Subcutaneous abdominal adipose tissue (tissue), 5 donors: Measurements from ENCODE around the gene TMEM150C.

Experiments
- H3K27ac ChIP-seq: one replicate; pipeline ENCODE4 v1.7.0; 2013; ENCODE audit warnings: low read depth, mild to moderate bottlenecking, inconsistent platforms, low read length, moderate library complexity
- H3K27me3 ChIP-seq, 5 donors: one replicate each; pipeline ENCODE4 v1.7.0; 2013; ENCODE audit warnings: low read length in 5 of 5, inconsistent platforms in 1 of 5; ENCODE audit not compliant: control insufficient read depth in 5 of 5, insufficient read depth in 4 of 5
- H3K36me3 ChIP-seq, 5 donors: one replicate each; pipeline ENCODE4 v1.7.0; 2013; ENCODE audit warnings: low read length in 5 of 5; ENCODE audit not compliant: control insufficient read depth in 5 of 5, insufficient read depth in 5 of 5
- H3K4me1 ChIP-seq, 5 donors: one replicate each; pipeline ENCODE4 v1.7.0; 2013; ENCODE audit warnings: low read length in 5 of 5, mild to moderate bottlenecking in 3 of 5, moderate library complexity in 1 of 5; ENCODE audit not compliant: control insufficient read depth in 5 of 5, insufficient read depth in 5 of 5
- H3K4me3 ChIP-seq, 5 donors: one replicate each; pipeline ENCODE4 v1.7.0; 2013; ENCODE audit warnings: low read length in 5 of 5, low read depth in 1 of 5
- H3K9ac ChIP-seq, 5 donors: one replicate each; pipeline ENCODE4 v1.7.0; 2013; ENCODE audit warnings: low read length in 5 of 5, mild to moderate bottlenecking in 4 of 5, moderate library complexity in 3 of 5
- H3K9me3 ChIP-seq, 5 donors: one replicate each; pipeline ENCODE4 v1.7.0; 2013; ENCODE audit warnings: low read length in 5 of 5; ENCODE audit not compliant: control insufficient read depth in 5 of 5
- donor health status: healthy.
- donor health status: healthy.
- donor health status: healthy.
- donor health status: healthy.
- donor health status: healthy.

Gene TMEM150C

DNA sequence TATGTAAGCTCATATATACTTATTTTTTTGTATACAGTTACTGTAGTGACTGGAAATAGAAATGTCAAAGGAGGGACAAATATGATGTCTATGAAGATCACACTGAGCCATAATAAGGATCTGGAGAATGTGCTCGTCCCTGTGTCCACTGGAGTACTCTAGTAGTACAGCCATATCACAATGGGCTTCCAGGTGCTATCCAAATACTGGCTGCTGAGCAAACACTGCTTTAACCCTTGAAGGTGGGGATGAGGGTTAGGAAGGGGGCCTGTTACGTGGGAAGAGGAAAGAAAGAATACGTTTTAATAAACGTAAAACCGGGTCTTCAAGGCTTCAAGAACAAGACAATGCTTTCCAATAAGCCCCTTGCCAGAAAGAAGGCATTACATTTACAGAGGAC lies 29.8 kb upstream of the TMEM150C start:
- H3K4me3 ChIP-seq, result no peak overlapping the region
- H3K9ac ChIP-seq, result no peak overlapping the region
- H3K27ac ChIP-seq, result no peak overlapping the region
- H3K36me3 ChIP-seq, result no peaks in the 10 kb centered on the region
- no peaks in the 10 kb centered on the region for H3K27me3 ChIP-seq
- H3K9me3 ChIP-seq, result no peaks in the 10 kb centered on the region
- no peaks in the 10 kb centered on the region for H3K4me1 ChIP-seq

DNA sequence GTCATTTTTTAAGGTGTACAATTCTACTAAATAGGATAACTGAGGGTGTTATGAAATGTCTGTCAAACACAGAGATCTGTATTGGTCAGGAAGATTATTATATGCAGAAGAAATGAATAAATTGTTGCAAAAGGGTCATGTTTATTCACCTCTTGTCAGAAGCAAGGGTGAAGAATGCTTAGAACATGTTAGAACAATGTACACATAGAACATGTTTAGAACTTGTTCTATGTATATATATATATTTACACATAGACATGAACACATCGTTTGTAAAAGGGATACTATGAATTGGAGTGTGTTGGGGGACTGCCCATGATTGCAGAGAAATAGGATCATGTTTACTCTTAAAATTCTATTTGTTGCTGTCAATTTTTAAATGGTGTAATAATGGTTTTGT lies 28.0 kb upstream of the TMEM150C start:
- no peak overlapping the region for H3K9ac ChIP-seq
- H3K4me1 ChIP-seq, result no peaks in the 10 kb centered on the region
- H3K4me3 ChIP-seq, result no peak overlapping the region
- no peaks in the 10 kb centered on the region for H3K27me3 ChIP-seq
- H3K27ac ChIP-seq, result no peak overlapping the region
- H3K9me3 ChIP-seq, result no peaks in the 10 kb centered on the region
- no peaks in the 10 kb centered on the region for H3K36me3 ChIP-seq

DNA sequence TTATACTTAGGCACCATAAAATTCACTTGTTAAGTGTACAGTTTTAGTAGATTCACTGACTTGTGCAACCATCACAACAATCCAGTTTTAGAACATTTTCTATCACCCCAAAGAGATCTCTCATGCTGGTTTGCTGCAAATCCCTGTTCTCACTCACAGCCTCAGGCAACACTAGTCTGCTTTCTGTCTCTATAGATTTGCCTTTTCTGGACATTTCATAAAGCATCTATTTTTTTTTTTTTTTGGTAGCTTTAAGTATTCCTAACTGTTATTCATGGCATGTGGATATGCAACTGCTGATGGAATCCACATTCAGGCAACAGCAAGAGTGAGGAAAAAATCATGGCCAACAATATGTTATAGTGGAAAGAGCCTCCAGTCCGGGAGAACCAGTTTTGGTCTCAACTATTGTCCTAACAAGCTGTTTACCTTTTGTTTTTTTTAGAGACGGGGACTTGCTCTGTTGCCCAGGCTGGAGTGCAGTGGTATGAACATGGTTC lies 27.0 kb upstream of the TMEM150C start:
- H3K27me3 ChIP-seq, result no peaks in the 10 kb centered on the region
- H3K27ac ChIP-seq, result no peak overlapping the region
- H3K9me3 ChIP-seq, result no peaks in the 10 kb centered on the region
- H3K9ac ChIP-seq, result no peak overlapping the region
- H3K36me3 ChIP-seq, result no peaks in the 10 kb centered on the region
- H3K4me1 ChIP-seq, result no peaks in the 10 kb centered on the region
- H3K4me3 ChIP-seq, result no peak overlapping the region

DNA sequence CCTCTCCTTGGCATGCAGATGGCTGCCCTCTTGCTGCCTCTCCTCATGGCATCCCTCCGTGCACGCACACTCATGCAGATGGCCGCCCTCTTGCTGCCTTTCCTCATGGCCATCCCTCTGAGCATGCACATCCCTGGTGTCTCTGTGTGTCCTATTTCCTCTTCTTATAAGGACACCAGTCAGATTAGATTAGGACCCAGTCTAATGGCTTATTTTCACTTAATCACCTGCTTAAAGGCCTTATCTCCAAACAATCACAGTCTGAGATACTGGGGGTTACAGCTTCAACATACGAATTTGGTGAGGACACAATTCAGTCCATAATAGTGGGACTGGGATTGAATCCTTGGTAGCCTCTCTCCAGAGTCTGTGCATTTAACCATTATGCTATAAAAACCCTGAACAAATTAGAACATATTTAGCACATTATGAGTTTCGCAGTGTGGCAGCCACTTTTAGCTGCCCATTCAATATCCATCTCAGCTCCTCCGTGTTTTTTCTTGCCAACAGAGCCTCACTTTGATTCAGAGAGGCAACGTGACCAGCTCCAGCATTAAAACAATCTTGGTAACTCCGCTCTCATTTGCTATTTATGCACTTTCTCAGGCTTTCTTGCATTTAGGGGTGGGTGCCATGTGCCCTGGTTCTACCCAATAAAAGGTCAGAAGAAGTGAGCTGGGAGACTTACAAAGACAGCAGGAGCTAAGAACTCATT lies 26.2 kb upstream of the TMEM150C start:
- H3K36me3 ChIP-seq, result no peaks in the 10 kb centered on the region
- no peak overlapping the region for H3K27ac ChIP-seq
- no peaks in the 10 kb centered on the region for H3K9me3 ChIP-seq
- no peaks in the 10 kb centered on the region for H3K4me1 ChIP-seq
- H3K9ac ChIP-seq, result no peak overlapping the region
- H3K4me3 ChIP-seq, result no peak overlapping the region
- H3K27me3 ChIP-seq, result no peaks in the 10 kb centered on the region

DNA sequence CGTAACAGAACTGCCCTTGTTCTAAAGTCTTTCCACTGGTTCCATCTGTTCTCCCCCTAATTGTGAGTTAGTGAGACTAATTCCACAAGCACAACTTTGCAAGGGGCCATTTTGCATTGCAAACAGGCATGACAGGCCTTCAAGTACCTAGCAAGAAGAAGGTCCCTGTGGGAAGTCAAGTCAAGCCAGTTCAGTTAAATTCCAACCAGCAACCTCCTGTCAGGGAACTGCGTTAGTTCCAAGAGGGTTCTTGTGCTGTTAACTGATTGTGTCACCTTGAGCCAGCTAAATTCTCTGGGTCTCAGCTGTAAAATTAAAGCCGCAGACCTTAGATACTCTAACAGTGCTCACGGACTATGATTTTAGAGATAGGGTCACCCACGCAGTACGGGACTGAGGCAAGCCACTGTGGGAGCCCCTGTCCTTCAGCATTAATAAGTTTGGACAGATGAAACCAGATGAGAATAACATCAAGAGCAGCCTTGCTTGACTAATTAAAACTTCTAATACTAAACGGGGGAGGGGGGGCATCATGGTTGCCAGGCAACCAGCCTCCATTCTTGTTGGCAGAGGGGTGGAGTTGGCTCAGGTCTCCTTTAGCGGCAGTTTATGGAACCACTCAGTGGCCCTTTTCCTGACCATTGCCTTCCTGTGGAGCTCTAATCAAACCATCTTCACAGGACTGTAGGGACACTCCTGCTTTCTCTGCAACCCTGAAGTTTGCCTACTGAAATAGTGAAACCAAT lies 24.1 kb upstream of the TMEM150C start:
- Histone ChIP-seq H3K36me3 (no peaks in the 10 kb centered on the region), H3K9ac (no peak overlapping the region), H3K4me1 (no peaks in the 10 kb centered on the region), H3K27me3 (no peaks in the 10 kb centered on the region), H3K9me3 (no peaks in the 10 kb centered on the region), H3K4me3 (no peak overlapping the region), H3K27ac (no peak overlapping the region)

DNA sequence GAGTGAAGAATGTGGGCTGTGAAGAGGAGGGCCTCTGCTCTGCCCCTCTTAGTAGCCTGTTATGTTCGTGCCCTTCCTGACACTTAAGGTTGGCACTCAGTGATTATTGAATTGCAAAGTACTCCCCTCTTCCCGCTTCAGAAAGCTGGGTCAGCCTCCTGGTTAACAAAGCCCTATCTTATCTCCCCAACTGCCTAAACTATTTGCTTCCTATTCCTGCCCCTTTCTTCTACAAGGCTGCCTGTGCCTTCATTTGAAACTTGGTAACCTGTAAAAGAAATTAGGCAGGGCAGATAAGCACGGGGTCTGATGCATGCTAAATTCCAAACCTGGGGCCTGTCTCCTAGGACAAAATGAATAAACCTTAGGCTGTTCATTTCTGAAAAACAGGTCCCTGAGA lies 23.1 kb upstream of the TMEM150C start:
- H3K27me3 ChIP-seq, result no peaks in the 10 kb centered on the region
- no peak overlapping the region for H3K27ac ChIP-seq
- no peak overlapping the region for H3K4me3 ChIP-seq
- H3K36me3 ChIP-seq, result no peaks in the 10 kb centered on the region
- no peak overlapping the region for H3K9ac ChIP-seq
- no peaks in the 10 kb centered on the region for H3K9me3 ChIP-seq
- no peaks in the 10 kb centered on the region for H3K4me1 ChIP-seq

DNA sequence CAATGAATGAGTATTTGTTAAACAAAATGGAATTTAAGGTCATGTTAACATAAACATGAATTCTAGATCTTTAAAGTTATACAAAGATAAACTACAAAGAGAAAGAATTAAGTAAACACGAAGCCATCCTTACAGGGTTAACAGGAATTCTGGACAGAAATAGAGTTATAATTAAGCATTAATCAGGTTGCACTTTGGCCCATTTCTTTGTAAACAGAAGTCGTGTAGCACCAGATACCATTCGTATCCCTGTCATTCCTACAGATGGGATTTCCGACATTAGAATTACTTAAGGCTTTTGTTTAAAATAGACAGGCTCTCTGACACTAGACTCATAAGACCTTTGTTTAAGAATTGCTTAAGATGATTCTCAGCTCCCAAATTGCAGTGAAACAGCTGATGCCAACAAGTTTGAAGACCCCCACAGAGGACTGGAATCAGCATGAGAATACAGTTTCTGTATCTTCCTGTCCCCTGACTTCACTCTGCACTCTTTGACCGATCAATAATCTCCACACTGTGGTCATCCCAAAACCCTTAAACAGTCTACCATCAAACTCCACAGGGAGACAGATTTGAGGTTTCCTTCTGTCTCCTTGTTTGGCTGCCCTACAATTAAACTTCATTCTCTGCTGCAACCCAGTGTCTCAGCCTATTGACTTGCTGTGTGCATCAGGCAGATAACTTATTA lies 22.3 kb upstream of the TMEM150C start:
- H3K4me1 ChIP-seq, result no peaks in the 10 kb centered on the region
- H3K4me3 ChIP-seq, result no peak overlapping the region
- no peak overlapping the region for H3K27ac ChIP-seq
- no peaks in the 10 kb centered on the region for H3K36me3 ChIP-seq
- no peak overlapping the region for H3K9ac ChIP-seq
- H3K27me3 ChIP-seq, result no peaks in the 10 kb centered on the region
- H3K9me3 ChIP-seq, result no peaks in the 10 kb centered on the region

DNA sequence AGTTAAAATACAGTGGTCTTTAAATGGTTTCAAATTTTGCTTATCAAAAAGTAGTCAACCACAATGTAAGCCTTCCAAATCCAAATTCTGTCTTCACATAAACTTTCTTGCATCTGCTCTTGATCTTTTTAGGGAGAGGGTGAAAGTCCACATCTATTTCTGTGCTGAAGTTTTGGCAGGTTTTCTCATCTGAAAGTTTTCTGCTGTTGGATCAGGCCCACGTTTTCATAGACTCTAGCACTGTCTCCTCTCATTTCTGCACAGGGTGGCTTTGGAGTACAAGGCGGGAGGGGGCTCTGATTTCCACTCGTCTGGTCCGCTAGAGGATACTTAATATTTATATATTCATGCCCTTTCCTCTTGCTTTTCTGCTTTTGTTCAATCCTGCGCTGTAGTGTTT lies 18.1 kb upstream of the TMEM150C start:
- no peak overlapping the region for H3K27ac ChIP-seq
- no peaks in the 10 kb centered on the region for H3K36me3 ChIP-seq
- H3K4me3 ChIP-seq, result no peak overlapping the region
- no peaks in the 10 kb centered on the region for H3K4me1 ChIP-seq
- no peaks in the 10 kb centered on the region for H3K27me3 ChIP-seq
- no peaks in the 10 kb centered on the region for H3K9me3 ChIP-seq
- no peak overlapping the region for H3K9ac ChIP-seq

DNA sequence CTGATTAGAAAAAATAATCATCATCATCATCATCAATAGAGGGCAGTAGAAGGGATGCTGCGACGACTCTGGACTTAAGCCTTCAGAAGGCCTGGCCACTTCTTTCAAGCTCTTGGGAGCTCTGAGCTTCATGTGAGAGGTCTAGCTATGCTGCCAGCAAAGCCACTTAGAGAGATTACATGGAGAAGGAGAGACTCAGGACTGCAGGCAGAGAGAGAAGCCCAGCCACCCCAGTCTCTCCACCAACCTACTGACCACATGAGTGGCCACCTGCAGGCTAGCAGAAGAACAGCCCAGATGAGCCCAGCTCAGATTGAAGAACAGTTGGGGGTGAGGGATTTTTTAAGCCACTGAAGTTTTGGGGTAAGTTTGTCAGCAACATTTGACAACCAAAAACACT lies 17.1 kb upstream of the TMEM150C start:
- Histone ChIP-seq H3K36me3 (no peaks in the 10 kb centered on the region), H3K4me3 (no peak overlapping the region), H3K27ac (no peak overlapping the region), H3K27me3 (no peaks in the 10 kb centered on the region), H3K9ac (no peak overlapping the region), H3K9me3 (no peaks in the 10 kb centered on the region), H3K4me1 (no peaks in the 10 kb centered on the region)

DNA sequence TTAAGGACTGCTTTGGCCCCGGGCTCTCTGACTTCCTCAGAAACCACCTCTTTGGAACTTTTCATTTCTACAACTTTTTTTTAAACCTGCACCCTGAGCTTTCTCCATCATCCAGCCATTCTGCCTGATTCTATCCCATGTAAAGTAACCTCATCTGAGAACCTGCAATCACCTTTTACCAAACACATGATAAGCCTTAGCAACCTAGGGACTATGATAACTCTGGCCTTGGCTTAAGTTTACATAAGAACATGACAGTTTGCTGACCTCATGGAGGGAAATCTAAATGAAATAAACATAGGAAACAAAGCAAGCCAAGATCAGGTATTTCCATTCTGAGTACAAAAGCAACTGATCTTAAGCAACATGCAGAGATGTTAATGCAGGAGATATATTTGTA lies 15.7 kb upstream of the TMEM150C start:
- Histone ChIP-seq H3K36me3 (no peaks in the 10 kb centered on the region), H3K9me3 (no peaks in the 10 kb centered on the region), H3K4me3 (no peak overlapping the region), H3K4me1 (no peaks in the 10 kb centered on the region), H3K27ac (no peak overlapping the region), H3K27me3 (no peaks in the 10 kb centered on the region), H3K9ac (no peak overlapping the region)
